Superior temporal gyrus (tissue), 1 donor: ENCODE results near the gene NCBP2L.

ENCODE experiments used
- DNase-seq: peaks from one replicate; pipeline ENCODE4 v3.0.0-alpha.2; 2016; ENCODE audit errors: extremely low spot score

The NCBP2L gene

DNA sequence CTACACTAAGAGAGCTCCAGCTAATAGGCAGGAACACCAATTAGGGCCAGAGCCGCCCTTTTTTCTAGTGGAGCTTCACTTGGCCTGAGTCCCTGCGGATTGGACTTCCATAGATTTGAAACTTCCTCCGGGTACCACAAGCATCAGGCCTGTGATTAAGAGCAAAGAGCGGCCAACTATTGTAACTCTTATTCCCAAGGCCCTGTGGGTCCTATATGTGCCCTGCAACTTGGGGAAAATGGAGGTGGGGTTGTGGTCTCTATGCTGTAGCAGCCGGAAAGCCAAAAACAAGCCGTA, at the start of gene NCBP2L:
Gene NCBP2L, plus strand, starts transcription at position 198 of the 297 bp plus-strand sequence. CDS start 16,488 bp downstream, outside the sequence.
- no peak for DNase-seq

- peak; percentile 63 for DNase-seq
Measured at GRCh38 chrX:107728371-107729099, 49.0 kb upstream of the NCBP2L start.

- DNase-seq, result no peak
Measured at GRCh38 chrX:107729558-107730297, 47.8 kb upstream of the NCBP2L start.

DNA sequence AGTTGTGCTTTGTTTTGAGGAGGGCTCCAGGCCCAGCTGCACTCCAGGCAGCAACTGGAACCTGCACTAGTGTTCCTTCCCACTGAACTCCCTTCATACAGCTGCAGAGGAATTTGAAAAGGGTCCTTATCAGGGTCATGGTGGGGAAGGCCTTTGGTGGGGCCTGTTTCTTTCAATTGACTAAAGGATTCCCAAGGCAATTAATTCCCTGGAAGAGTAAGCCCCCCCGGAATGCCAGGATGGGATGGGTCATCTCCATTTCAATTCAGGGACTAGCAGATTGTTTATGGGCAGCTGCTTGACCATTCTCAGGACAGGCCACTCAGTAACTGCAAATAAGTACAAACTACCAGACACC, 47.3 kb upstream of the NCBP2L start:
- no peak for DNase-seq

DNA sequence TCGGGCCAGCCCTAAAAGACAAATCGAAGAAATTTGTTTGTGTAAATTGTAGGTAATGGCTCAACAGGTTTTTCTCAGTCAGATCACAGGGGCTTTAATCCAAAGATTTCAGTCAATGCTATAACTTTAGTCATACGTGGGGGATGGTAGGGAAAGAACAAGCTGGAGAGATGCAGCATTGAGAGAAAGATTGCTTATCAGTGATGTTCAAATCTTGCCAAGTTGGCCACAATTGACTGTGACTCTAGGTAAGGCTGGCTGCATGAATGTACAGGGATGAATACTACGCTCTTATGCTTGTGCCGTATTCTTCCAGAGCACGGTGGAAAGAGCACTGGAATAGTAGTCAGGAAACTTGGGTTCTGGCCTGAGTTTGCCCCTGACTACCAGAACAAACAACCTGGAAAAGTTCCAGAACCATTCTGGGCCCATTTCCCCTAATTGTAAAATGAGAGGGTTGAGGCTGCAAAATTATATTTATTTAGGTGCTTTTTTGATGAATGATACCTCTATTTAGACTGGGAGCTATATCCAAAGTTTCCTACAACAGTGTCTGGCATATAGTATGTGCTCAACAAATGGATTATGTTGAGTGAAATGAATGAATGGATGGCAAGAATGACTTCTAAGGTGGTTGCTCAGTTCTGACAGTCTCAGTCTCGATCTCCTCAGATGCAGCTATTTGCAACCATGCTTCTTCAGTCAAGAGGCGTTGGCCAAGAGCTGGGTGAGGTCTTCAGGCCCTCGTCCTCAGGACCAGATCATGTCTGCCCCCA, 46.4 kb upstream of the NCBP2L start:
- DNase-seq, result no peak

DNA sequence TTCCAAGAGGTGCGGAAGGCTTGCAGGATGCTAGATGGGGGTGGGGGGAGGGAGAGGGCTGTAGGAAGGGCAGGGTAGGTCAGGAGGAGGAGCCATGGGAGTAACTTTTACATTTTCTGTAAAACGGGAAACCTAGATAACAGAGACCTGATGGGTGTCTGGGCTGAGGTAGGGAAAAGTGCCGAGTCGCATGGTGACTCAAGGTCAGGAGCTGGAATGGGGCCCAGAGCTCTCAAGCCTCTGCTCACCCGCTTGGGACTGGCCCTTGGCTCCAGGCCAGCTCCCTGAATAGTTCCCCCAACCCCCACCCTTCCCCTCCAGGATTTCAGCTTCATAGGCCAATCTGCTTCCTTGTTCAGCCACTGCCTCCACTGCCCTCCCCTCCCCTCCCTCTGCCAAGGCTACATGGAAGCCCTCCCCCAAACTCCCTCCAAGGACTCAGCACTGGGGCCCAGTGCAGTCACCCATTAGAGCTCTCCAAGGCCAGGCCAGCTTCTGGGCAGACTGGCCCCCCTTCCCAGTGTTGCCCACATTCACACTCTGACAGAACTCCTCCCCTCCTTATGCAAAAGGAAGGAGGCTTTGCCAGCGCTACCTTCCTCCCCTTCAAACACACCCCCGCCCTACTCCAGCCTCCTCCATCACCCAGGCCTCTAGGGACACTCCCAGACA, 45.6 kb upstream of the NCBP2L start:
- no peak for DNase-seq

- no peak for DNase-seq
Measured at GRCh38 chrX:107733686-107734085, 43.8 kb upstream of the NCBP2L start.

- DNase-seq, result no peak
Measured at GRCh38 chrX:107734646-107735045, 42.9 kb upstream of the NCBP2L start.

DNA sequence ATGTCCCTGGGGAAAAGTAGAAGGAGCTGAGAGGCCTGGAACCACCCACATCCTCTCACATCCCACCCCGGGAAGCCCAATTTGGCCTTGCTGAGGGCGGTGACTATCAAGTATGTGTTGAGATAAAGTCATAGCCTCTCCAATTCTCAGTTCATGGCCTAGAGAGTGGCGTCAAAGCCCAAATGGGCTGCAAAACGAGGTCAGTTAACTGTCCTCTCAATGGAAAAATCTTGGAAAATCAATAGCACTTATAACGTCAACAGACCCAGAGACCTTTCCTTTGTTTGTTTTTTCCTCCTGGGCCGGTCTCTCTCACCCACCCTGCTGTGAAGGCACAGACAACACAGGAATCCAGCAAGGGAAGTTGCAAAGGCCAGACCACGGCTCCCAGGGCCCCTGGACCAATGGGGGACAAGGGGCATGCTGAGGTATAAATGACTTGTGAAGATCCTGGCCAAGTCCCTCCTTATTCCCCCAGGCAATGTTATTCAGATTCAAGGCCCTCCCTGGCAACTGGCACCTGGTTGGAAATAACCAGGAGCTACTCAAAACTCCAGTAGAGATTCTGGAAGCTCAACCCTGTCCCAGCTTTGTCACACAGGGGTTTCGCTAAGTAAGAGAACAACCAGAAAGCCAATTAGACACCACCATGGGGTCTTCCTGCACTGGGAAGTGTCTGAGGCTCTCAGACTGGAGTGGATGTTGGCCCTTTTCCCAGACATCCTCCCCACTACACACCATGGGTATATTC, 40.6 kb upstream of the NCBP2L start:
- DNase-seq, result no peak

- no peak for DNase-seq
Measured at GRCh38 chrX:107738272-107738671, 39.3 kb upstream of the NCBP2L start.

- peak; percentile 75 for DNase-seq
Measured at GRCh38 chrX:107738768-107739167, 38.8 kb upstream of the NCBP2L start.

- no peak for DNase-seq
Measured at GRCh38 chrX:107739541-107739940, 38.0 kb upstream of the NCBP2L start.

GRCh38 chrX:107741404-107741790, 36.1 kb upstream of the NCBP2L start:
- DNase-seq, result no peak

DNA sequence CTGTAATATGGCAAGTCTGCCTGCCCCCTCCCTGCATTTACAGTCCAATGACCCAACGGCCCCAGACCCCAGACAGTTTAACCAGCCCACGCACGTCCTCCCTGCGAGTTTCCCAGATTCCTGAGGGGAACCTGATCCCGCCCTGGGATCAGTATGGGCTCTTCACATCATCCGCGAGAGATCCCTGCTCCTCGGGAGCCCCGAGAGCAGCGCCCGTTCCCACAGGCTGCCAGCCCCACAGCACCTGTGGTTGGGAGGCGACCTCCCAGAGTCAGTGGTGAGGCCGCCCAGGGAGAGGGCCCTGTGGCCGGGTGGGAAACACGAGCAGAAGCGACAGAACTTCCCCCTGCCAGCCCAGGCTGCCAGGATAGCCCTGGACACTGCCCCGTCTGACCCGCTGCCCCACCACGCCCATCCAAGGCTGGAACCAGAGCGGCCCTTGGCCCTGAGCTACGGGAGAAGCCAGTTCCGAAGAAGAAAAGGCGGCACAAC, 34.8 kb upstream of the NCBP2L start:
- DNase-seq, result no peak

DNA sequence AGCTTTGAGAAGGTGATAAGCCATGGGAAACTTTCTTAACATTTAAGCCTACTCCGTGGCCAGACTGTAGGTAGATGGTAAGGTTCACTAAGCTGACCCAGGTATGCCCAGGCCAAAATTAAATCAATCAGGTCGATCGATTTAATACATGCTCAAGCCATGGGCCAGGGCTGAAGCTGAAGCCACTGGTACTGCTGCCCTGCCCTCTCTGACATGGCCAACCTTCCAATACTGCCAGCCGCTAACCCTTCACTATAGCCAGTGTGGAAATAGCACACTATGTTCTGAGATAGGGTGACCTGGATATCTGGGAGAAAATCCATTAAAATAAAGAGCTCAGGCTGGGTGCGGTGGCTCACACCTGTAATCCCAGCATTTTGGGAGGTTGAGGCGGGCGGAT, 33.5 kb upstream of the NCBP2L start:
- no peak for DNase-seq

GRCh38 chrX:107744868-107745267, 32.7 kb upstream of the NCBP2L start:
- peak; percentile 46 for DNase-seq

- DNase-seq, result peak; percentile 56
Measured at GRCh38 chrX:107747596-107748161, 29.9 kb upstream of the NCBP2L start.

DNA sequence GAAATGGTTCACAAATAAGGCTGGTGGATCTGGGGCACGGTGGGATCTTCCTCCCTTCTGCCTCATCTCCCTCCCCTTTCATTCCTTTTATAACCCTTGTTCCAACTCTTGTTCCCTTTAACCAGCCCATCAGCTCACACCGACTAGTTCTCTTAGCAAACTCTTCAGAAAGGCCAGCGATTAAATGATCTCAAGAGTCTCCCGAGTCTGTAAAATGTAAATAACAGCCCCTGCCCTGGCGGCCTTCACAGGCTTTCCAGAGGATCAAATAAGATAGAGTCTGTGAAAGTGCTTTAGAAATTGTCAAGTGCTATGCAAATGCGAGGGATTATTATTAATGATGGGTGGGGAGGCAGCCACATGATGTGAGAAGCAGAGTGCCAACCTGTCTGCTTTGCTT, 29.0 kb upstream of the NCBP2L start:
- DNase-seq, result no peak

DNA sequence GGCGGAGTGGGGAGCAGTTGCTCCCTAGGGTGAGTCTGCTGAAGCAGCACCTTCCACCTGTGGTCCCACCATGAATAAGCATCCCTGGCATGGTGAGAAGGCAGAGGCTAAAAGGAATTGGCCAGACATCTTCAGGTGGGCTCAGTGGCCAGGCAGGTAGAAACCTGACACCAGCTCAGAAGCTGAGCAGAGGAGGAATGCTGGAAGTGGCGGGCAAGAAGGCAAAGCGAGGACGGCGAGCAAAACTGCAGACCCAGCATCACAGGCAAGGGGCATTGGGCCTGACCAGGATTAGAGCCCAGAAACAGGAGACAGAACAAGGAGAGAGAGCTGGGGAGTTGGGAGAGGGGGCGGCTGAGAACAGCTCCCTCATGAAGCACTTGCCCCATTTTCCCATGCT, 27.3 kb upstream of the NCBP2L start:
- DNase-seq, result no peak

- DNase-seq, result no peak
Measured at GRCh38 chrX:107750861-107751445, 26.6 kb upstream of the NCBP2L start.

DNA sequence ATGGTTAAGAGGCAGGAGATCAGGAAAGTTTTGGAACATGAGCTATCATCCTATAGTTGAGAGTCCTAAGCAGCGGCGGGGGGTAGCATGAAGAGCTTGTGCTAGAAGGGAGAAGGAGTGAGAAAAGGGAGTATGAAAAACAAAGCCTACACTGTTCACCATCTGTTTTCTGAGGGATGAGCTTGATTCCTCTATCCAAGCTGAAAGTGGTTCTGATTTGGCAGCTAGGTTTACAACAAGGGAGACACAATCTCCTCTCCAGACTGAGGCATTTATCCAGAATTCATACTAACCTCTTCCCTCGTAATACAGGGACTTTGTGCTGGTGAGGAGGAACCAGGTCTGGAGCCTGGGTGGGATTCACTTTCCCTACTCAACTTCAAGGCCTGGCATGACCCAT, 25.5 kb upstream of the NCBP2L start:
- DNase-seq, result peak; percentile 50
